CD4-positive, alpha-beta T cell treated with Interleukin-15 for 1 hour (primary cell): ENCODE results near the gene ZNF219.
A peak's percentile ranks its signal among the peaks of the same experiment; 100 is the strongest.

Experiments used
- DNase-seq: peaks from one replicate; pipeline ENCODE4 v3.0.0-alpha.2; 2020

Gene ZNF219

GRCh38 chr14:21084998-21085853 lies 13.2 kb downstream of the ZNF219 start:
- peak; percentile 60 for DNase-seq

GRCh38 chr14:21084396-21084795 lies 14.1 kb downstream of the ZNF219 start:
- no peak for DNase-seq

GRCh38 chr14:21083565-21084325 lies 14.7 kb downstream of the ZNF219 start:
- no peak for DNase-seq

GRCh38 chr14:21081521-21082142 lies 16.8 kb downstream of the ZNF219 start:
- DNase-seq: no peak

- DNase-seq: no peak
Measured at GRCh38 chr14:21078726-21079125, 19.7 kb downstream of the ZNF219 start.

- no peak for DNase-seq
Measured at GRCh38 chr14:21078287-21078686, 20.2 kb downstream of the ZNF219 start.

GRCh38 chr14:21077672-21078071 lies 20.8 kb downstream of the ZNF219 start:
- DNase-seq: no peak

GRCh38 chr14:21075719-21076437 lies 22.6 kb downstream of the ZNF219 start:
- no peak for DNase-seq

- no peak for DNase-seq
Measured at GRCh38 chr14:21074398-21075272, 23.8 kb downstream of the ZNF219 start.

- DNase-seq: no peak
Measured at GRCh38 chr14:21073921-21074320, 24.5 kb downstream of the ZNF219 start.

- DNase-seq: no peak
Measured at GRCh38 chr14:21072781-21073339, 25.6 kb downstream of the ZNF219 start.

- peak; percentile 25 for DNase-seq
Measured at GRCh38 chr14:21072031-21072473, 26.4 kb downstream of the ZNF219 start.

- peak; percentile 81 for DNase-seq
Measured at GRCh38 chr14:21071225-21072030, 27.0 kb downstream of the ZNF219 start.

GRCh38 chr14:21070610-21071224 lies 27.7 kb downstream of the ZNF219 start:
- DNase-seq: peak; percentile 49

- no peak for DNase-seq
Measured at GRCh38 chr14:21070083-21070609, 28.3 kb downstream of the ZNF219 start, which contains the start of gene ARHGEF40. Gene ARHGEF40, plus strand, starts transcription at chr14:21070304. Its CDS starts 93 bp downstream, at chr14:21070397.

GRCh38 chr14:21069388-21070082 lies 28.9 kb downstream of the ZNF219 start:
- no peak for DNase-seq

- DNase-seq: peak; percentile 67
Measured at GRCh38 chr14:21068521-21069387, 29.7 kb downstream of the ZNF219 start.
